Germinal center (tissue), 1 donor: ENCODE measurements around the gene TEKTIP1.
A peak's percentile ranks its signal among the peaks of the same experiment; 100 is the strongest.

Experiments used
- DNase-seq: peaks from one replicate; pipeline ENCODE4 v3.0.0; 2012; ENCODE audit warnings: mixed read lengths, low spot score

The TEKTIP1 gene

DNA sequence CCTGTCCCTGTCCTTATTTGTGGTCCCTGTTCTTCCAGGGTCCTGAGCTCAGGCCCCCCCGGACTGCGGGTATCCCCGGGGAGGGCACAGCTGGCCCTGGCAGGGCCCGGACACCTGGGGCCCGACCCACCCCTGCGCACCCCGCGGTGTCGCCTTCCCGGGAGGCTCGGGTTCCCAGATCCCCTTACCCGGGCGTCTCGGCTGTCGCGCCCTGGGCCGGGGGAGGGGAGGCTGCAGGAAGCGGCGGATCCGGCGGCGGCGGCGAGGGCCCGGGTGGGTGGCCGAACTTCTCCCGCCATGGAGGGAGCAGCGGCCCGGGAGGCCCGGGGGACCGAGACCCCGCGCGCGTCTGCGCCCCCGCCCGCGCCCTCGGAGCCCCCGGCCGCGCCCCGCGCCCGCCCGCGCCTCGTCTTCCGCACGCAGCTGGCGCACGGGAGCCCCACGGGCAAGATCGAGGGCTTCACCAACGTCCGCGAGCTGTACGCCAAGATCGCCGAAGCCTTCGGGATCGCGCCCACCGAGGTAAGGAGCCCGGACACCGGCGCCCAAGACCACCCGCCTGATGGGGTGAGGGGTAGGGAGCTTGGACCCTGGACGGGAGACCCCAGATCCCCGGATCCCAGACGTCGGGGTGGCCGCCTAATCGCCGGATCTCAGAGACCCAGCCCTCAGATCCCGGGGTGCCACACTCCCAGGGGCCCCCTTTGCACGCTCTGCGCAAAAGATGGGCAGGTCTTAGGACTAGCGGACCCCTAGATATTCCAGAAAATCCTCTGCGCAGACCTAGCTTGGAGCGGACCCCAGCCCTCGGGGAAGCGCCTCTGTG is 46.5 kb downstream of the TEKTIP1 start, which contains the start of gene GIPC3:
Gene GIPC3, plus strand, starts transcription at position 178 of the 826 bp plus-strand sequence. Its CDS starts 120 bp downstream, at position 298.
- no peak for DNase-seq

DNA sequence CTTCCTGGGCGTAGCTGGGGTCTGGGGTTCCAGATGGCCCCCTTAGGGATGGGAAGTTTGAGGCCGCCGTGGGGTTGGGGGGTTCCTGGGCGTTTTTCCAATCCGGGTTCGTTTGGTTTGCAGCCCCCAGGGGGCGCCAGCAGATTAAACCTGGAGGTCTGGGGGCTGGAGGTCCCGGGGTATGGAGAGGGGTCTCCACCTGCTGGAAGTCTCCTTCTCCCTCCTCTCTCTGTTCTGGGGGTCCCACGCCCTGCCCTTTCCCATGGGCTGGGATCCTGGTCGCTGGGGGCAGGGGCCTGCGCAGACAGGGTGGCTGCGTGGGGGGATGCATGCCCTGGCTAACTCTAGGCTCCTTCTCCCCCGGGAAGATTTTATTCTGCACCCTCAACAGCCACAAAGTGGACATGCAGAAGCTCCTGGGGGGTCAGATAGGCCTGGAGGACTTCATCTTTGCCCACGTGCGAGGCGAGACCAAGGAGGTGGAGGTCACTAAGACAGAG is 47.2 kb downstream of the TEKTIP1 start:
- peak; percentile 49 for DNase-seq

DNA sequence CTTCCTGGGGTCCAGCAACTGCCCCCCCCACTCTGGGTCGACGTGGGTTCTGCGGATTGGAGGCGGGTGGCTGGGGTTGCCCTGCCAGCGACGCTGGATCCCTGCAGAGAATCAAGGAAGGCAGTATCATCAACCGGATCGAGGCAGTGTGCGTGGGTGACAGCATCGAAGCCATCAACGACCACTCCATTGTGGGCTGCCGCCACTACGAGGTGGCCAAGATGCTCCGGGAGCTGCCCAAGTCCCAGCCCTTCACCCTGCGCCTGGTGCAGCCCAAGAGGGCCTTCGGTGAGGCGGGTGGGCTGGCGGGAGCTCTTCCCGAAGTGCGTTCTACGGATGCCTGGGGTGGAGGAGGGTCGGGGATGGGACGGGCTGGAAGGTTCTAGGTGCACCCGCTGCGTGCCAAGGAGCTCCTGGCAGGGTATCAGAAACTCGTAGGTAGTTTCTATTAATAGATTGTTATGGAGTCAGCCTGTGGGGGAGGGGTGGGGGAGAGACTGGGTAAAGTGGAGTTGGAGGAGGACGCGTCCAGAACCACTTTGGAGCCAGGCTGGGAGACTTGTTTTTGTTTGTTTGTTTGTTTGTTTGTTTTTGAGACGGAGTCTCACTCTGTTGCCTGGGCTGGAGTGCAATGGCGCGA is 47.9 kb downstream of the TEKTIP1 start:
- no peak for DNase-seq

DNA sequence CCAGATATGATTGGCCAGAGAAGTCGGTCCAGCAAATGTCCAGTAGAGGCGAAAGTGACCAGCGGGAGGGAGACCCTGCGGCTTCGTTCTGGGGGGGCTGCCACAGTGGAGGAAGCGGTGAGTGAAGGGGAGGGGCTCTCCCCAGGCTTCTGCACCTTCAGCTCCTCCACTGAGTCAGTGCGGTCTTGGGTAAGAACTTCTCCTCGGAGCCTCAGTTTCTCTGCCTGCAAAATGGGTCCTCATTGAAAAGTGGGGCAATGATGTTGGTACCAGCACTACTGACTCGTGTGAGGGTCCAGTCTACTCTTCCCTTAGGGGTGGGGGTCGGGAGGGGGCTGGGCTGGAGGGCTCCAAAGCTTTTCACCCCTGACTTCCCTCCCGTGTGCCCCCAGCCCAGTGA is 50.5 kb downstream of the TEKTIP1 start:
- DNase-seq, result no peak

DNA sequence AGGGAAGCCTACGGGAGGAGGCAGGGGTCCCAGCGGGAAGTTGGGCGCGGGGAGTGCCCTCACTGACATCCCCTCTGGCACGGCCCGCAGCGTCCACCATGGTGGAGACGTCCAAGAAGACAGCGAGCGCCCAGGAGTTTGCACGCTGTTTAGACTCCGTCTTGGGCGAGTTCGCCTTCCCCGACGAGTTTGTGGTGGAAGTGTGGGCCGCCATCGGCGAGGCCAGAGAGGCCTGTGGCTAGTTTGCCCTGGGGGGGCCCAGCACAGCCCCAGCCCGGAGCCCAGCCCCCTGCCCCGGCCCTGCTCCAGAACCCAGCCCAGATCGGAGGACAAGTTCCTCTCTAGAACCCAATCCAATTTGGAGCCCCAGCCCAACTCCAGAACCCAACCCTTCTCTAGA is 51.0 kb downstream of the TEKTIP1 start:
- DNase-seq, result no peak

DNA sequence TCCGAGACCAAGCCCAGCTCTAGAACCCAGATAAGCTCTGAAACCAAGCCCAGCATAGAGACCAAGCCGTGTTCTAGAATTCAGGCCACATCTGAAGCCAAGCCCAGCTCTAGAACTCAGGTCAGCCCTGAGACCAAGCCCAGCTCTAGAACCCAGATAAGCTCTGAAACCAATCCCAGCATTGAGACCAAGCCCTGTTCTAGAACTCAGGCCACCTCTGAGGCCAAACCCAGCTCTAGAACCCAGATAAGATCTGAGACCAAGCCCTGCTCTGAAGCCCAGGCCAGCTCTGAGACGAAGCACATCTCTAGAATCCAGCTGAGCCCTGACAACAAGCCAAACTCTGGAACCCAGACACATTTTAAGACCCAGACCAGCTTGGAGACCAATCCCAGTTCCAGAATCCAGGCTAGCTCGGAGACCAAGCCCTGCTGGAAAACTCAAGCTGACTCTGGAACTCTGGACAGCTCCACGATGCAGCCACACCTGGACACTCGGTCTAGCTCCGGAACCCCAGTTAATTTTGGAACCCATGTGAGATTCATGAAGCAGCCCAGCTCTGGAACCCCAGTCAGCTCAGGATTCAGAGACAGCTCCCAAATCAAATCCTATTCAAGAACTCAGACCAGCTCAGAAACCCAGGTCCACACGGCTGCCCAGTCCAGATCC is 52.2 kb downstream of the TEKTIP1 start:
- no peak for DNase-seq

DNA sequence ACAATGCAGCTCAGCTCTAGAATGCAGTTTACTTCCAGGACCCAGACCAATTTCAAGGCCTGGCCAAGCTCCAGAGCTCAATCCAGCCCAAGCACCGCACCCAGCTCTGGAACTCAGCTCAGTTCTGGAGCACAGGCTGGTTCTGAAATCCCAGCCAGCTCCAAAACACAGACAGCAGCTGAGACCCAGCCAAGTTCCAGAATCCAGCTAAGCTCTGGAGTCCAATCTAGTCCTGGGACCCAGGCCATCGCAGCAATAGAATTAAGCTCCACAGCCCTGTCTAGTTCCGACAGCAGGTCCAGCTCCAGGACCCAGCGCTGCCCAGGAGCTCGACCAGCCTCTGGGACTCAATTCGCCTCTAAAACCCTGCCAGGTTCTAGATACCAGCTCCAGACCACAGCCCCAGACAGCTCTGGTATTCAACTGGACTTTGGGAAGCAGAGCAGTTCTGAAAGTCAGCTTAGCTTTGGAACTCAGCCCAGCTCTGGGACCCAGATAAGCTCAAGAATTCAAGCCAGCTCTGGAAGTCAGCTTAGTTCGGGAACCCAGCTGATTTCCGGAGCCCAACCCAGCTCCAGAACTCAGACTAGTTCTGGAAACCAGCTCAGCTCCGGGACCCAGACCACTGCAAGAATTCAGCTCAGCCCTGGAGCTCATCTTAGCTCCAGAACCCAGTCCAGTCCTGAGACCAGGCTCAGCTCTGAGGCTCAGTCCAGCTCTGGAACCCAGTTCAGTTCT is 53.1 kb downstream of the TEKTIP1 start:
- no peak for DNase-seq

DNA sequence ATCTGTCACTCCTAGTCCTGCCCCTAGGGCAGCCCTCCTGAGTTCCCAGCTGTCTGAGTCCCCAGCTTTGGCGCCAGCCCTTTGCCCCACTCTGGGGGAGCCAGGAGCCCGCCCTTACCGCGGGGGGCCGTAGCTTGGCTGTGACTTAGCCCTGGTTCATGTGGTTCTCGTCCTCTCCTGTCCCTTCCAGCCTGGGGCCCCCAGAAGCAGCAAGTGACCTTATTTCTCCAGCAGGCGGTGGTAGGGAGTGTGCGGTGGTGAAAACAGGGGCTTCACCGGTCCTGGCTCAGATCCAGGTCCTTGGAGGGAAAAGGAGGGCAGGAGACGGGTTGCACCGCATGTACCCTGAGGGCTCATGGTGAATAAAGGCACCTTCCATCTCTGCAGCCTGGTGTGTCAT is 54.2 kb downstream of the TEKTIP1 start:
- DNase-seq, result no peak
